Dendritic cell treated with granulocyte-macrophage colony-stimulating factor and Interleukin-4, amounts not matched to agents 40 ng/mL and 50 ng/mL, for 4 days (primary cell): ENCODE results near the gene PIK3R1.
"Not testable (repeated sequence)": the region's sequence is repeated elsewhere in the genome, so short reads cannot be mapped to it uniquely, and the experiment has no call there.

Source experiments
- H3K27ac Mint-ChIP-seq: one replicate; pipeline ENCODE4 v1.8.0; 2022; ENCODE audit warnings: mild to moderate bottlenecking, mixed read lengths
- H3K27me3 Mint-ChIP-seq: one replicate; pipeline ENCODE4 v1.8.0; 2022; ENCODE audit warnings: mild to moderate bottlenecking, mixed read lengths
- H3K36me3 Mint-ChIP-seq: one replicate; pipeline ENCODE4 v1.8.0; 2022; ENCODE audit warnings: low read depth, mixed read lengths
- H3K4me1 Mint-ChIP-seq: one replicate; pipeline ENCODE4 v1.8.0; 2022; ENCODE audit warnings: low read depth, mixed read lengths
- H3K4me3 Mint-ChIP-seq: one replicate; pipeline ENCODE4 v1.8.0; 2022; ENCODE audit warnings: mild to moderate bottlenecking, moderate library complexity, mixed read lengths
- H3K9me3 Mint-ChIP-seq: one replicate; pipeline ENCODE4 v1.8.0; 2022; ENCODE audit warnings: mixed read lengths
- intact Hi-C: fragments of 100-400 bp; cut with micrococcal nuclease; formaldehyde crosslinking; loops from one replicate; pipeline ENCODE4 v1.15.0; 2022

The PIK3R1 gene

GRCh38 chr5:68182534-68182933, 33.0 kb upstream of the PIK3R1 start:
- H3K36me3 Mint-ChIP-seq = no peaks in the 10 kb centered on the region
- peaks cover 15% of the 10 kb centered on the region for H3K4me1 Mint-ChIP-seq
- intact Hi-C loops = no loop called here
- no peak overlapping the region for H3K4me3 Mint-ChIP-seq
- H3K27me3 Mint-ChIP-seq = peaks cover 2% of the 10 kb centered on the region
- H3K9me3 Mint-ChIP-seq = no peaks in the 10 kb centered on the region
- H3K27ac Mint-ChIP-seq = peak overlapping the region; percentile 48

- H3K4me3 Mint-ChIP-seq = no peak overlapping the region
- intact Hi-C loops = no loop called here
- no peak overlapping the region for H3K27ac Mint-ChIP-seq
- H3K9me3 Mint-ChIP-seq = no peaks in the 10 kb centered on the region
- H3K4me1 Mint-ChIP-seq = peaks cover 7% of the 10 kb centered on the region
- H3K27me3 Mint-ChIP-seq = peaks cover 3% of the 10 kb centered on the region
- H3K36me3 Mint-ChIP-seq = no peaks in the 10 kb centered on the region
Observed at GRCh38 chr5:68187268-68188055, 28.1 kb upstream of the PIK3R1 start.

DNA sequence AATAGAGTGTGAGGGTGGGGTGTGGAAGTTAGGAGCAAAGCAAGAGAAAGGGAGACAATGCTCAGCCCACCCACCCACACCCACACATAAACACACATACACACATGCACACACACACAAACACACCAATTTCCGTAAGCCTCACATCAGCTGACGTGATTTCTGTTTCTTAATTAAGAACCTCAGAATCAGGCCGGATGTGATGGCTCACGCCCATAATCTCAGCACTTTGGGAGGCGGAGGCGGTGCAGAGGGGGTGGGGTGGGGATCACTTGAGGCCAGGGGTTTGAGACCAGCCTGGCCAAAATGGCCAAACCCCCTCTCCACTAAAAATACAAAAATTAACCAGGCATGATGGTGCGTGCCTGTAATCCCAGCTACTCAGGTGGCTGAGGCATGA, 26.4 kb upstream of the PIK3R1 start:
- Mint-ChIP-seq H3K27me3 (peaks cover 3% of the 10 kb centered on the region), H3K36me3 (no peaks in the 10 kb centered on the region), H3K4me3 (no peak overlapping the region), H3K9me3 (no peaks in the 10 kb centered on the region), H3K4me1 (peaks cover 21% of the 10 kb centered on the region), H3K27ac (no peak overlapping the region)
- intact Hi-C loops = no loop called here

- Mint-ChIP-seq H3K27ac (peak overlapping the region; percentile 5), H3K4me1 (peaks cover 26% of the 10 kb centered on the region), H3K36me3 (no peaks in the 10 kb centered on the region), H3K9me3 (no peaks in the 10 kb centered on the region), H3K27me3 (peaks cover 3% of the 10 kb centered on the region), H3K4me3 (no peak overlapping the region)
- intact Hi-C loops = no loop called here
Observed at GRCh38 chr5:68189613-68190012, 25.9 kb upstream of the PIK3R1 start.

DNA sequence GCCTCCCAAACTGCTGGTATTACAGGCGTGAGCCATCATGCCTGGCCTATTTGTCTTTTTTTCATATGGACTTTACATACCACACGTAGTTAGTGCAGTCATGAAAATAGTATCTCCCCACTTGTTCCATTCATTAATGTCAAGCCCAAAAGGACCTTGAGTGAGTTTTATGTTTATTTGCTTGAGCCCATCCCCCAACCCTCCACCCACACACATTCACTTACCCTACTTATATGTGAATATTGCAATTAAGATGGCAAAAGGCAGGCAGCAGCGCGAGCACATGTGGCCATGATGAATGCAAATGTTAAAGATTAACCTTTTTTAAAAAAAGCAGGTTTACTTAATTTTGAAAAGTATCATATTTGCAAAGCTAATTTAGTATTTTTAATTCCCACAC, 24.9 kb upstream of the PIK3R1 start:
- peaks cover 3% of the 10 kb centered on the region for H3K27me3 Mint-ChIP-seq
- H3K4me3 Mint-ChIP-seq = no peak overlapping the region
- no peaks in the 10 kb centered on the region for H3K9me3 Mint-ChIP-seq
- H3K27ac Mint-ChIP-seq = no peak overlapping the region
- no peaks in the 10 kb centered on the region for H3K36me3 Mint-ChIP-seq
- intact Hi-C loops = no loop called here
- peaks cover 26% of the 10 kb centered on the region for H3K4me1 Mint-ChIP-seq

DNA sequence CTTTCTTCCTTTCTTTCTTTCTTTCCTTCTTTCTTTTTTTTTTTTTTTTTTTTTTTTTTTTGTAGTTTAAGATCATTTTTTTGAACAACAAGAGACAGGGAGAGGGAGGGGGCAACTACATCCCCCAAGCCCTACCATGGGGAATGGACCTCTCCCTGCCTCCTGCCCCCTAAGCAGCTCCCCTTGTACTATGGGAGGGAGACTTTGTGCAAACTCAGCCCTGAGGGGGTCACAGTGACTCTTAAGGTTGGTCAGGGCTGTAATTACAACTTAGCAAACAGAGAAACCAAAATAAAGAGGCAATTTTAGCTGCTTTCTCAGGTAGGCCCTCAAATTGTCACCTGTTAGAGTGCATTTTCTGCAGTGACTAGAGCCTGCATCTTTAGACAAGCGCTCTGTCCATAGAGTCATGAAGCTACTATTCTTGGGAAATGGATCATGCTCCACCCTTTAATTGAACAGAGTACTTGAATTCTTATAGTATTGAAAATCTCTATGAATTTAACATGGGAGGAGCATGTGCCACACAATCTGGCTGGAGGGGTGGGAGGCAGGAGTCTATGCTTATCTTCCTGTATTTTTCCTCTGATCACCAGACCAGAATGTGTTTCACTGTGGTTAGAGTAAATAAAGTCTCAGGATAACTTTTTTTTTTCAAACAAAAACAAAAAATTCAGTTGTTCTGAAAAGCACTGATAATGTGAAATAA, 24.3 kb upstream of the PIK3R1 start:
- no peaks in the 10 kb centered on the region for H3K36me3 Mint-ChIP-seq
- H3K27ac Mint-ChIP-seq = no peak overlapping the region
- no peaks in the 10 kb centered on the region for H3K9me3 Mint-ChIP-seq
- H3K4me1 Mint-ChIP-seq = peaks cover 31% of the 10 kb centered on the region
- H3K4me3 Mint-ChIP-seq = no peak overlapping the region
- H3K27me3 Mint-ChIP-seq = peaks cover 3% of the 10 kb centered on the region
- intact Hi-C loops = no loop called here

GRCh38 chr5:68192679-68193060, 22.9 kb upstream of the PIK3R1 start:
- Mint-ChIP-seq H3K27ac (peak overlapping the region; percentile 41), H3K27me3 (peaks cover under 1% of the 10 kb centered on the region)
- intact Hi-C loops = no loop called here

DNA sequence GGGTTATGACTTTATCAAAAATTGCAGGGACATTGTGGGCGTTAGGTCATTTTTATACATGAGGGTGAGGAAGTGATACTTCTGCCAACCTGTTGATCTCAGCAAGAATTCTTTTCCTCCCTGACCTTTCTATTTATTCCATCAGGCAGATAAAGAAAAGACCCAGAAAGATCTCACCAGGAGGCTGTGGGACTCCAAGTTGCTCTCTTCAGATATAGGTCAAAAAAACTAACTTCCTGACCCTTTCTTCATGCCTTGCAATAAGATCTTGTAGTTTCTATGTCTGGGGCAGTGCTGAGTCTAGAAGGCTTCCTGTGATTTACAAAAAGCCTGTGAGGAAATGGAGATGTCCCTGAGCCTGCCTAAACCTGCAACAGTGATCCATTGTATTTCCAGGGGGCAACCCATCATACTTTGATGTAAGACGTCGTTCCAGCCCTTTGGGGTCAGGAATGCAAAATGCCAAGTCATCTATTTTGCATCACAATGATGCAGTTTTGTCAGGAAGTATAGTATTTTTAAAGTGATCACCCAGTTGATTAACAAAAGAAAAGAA, 22.0 kb upstream of the PIK3R1 start:
- Mint-ChIP-seq H3K36me3 (no peaks in the 10 kb centered on the region), H3K4me1 (peaks cover 48% of the 10 kb centered on the region), H3K9me3 (no peaks in the 10 kb centered on the region), H3K4me3 (no peak overlapping the region), H3K27me3 (no peaks in the 10 kb centered on the region), H3K27ac (peak overlapping the region; percentile 65)
- intact Hi-C loops = no loop called here

More at GRCh38 chr5:68192679-68193060, 22.9 kb upstream of the PIK3R1 start:
- H3K4me3 Mint-ChIP-seq = no peak overlapping the region
- peaks cover 44% of the 10 kb centered on the region for H3K4me1 Mint-ChIP-seq
- H3K9me3 Mint-ChIP-seq = no peaks in the 10 kb centered on the region
- H3K36me3 Mint-ChIP-seq = no peaks in the 10 kb centered on the region

DNA sequence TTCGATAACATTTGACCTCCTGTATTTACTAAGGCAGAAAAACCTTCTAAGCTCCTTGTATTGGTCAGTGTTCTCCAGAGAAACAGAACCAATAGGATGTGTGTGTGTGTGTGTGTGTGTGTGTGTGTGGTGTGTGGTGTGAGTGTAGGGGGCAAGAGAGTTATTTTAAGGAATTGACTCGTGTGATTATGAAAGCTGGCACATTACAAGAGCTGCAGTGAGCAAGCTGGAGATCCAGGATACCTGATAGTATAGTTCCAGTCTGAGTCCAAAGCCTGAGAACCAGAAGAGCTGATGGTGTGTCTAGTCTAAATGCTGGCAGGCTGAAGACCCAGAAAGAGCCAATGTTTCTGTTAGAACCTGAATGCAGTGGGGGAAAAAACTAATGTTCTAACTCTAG, 21.2 kb upstream of the PIK3R1 start:
- no peaks in the 10 kb centered on the region for H3K36me3 Mint-ChIP-seq
- H3K9me3 Mint-ChIP-seq = no peaks in the 10 kb centered on the region
- H3K4me3 Mint-ChIP-seq = no peak overlapping the region
- intact Hi-C loops = no loop called here
- no peaks in the 10 kb centered on the region for H3K27me3 Mint-ChIP-seq
- peaks cover 53% of the 10 kb centered on the region for H3K4me1 Mint-ChIP-seq
- peak overlapping the region; percentile 65 for H3K27ac Mint-ChIP-seq

GRCh38 chr5:68195137-68195536, 20.4 kb upstream of the PIK3R1 start:
- intact Hi-C loops = no loop called here
- Mint-ChIP-seq H3K36me3 (no peaks in the 10 kb centered on the region), H3K4me3 (no peak overlapping the region), H3K27ac (no peak overlapping the region), H3K4me1 (peaks cover 53% of the 10 kb centered on the region), H3K9me3 (no peaks in the 10 kb centered on the region), H3K27me3 (no peaks in the 10 kb centered on the region)

GRCh38 chr5:68196876-68197275, 18.7 kb upstream of the PIK3R1 start:
- Mint-ChIP-seq H3K27me3 (no peaks in the 10 kb centered on the region), H3K27ac (peak overlapping the region; percentile 70), H3K4me1 (peaks cover 53% of the 10 kb centered on the region), H3K9me3 (no peaks in the 10 kb centered on the region), H3K36me3 (no peaks in the 10 kb centered on the region), H3K4me3 (no peak overlapping the region)
- intact Hi-C loops = loop anchor here (1.0 to 2.0 kb wide), 2 partner anchors 18 to 155 kb away; partner anchors contain the start of gene PIK3R1

DNA sequence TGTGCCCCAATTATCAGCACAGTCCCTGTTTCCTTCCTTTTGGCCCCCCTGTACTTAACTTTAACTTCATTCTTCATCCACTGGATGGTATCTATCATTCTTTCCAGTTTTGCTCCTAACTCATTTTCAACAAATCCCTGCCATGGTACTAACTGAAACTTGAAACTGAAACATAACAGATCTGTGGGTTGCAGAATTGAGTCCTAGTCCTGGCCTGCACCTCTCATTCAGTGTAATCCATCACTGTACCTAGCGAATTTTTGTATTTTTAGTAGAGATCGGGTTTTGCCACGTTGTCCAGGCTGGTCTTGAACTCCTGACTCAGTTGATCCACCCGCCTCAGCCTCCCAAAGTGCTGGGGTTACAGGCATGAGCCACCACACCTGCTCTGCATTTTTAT, 15.3 kb upstream of the PIK3R1 start:
- no peak overlapping the region for H3K27ac Mint-ChIP-seq

DNA sequence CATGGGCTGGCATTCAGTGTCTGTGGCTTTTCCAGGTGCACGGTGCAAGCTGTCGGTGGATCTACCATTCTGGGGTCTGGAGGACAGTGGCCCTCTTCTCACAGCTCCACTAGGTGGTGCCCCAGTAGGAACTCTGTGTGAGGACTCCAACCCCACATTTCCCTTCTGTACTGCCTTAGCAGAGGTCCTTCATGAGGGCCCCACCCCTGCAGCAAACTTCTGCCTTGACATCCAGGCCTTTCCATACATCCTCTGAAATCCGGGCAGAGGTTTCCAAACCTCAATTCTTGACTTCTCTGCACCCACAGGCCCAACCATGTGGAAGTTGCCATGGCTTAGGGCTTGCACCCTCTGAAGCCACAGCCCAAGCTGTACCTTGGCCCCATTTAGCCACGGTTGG, 4.9 kb upstream of the PIK3R1 start:
- H3K4me3 Mint-ChIP-seq, H3K27ac Mint-ChIP-seq, H3K27me3 Mint-ChIP-seq, H3K4me1 Mint-ChIP-seq, intact Hi-C loops: not testable (repeated sequence)
- peaks cover 25% of the 10 kb centered on the region for H3K9me3 Mint-ChIP-seq
- H3K36me3 Mint-ChIP-seq = peaks cover 22% of the 10 kb centered on the region

More for the DNA sequence above, 15.3 kb upstream of the PIK3R1 start:
- Mint-ChIP-seq H3K36me3 (no peaks in the 10 kb centered on the region), H3K4me3 (no peak overlapping the region), H3K27me3 (peaks cover 2% of the 10 kb centered on the region), H3K9me3 (no peaks in the 10 kb centered on the region), H3K4me1 (peaks cover 27% of the 10 kb centered on the region)
- intact Hi-C loops = no loop called here

DNA sequence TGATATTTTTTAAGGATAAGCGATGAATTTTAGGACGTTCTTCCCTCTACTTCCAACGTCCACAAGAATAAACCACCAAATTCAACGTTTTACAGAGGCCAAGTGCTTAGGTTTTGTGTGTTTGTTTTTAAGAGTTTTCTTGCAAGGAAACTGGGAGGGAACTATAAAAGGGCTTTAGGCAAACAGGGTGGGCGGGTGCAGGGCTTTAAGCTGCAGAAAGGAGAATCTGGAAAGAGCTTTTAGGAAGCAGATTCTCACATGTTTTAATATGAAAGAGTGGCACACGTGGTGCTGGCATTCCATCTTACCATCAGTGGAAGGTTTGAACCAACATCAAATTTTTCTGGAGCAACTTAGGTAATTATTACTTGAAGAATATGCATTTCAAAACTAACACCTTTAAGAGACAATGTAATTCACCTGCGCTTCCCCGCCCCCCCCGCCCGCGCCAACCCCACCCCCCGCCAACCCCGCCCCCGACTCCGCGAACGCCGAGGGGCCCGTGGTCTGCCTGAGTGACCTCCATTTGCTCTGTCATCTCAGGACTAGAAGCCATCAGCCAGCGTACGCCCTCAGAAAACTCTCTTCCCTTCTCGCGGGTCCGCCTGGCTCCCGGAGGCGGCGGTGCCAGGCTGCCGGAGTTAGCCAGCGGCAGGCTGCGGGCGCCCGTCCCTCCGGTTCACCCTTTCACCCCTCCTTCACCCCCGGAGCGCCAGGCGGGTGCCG, 911 bp upstream of the PIK3R1 start:
- H3K9me3 Mint-ChIP-seq = peaks cover 24% of the 10 kb centered on the region
- H3K4me1 Mint-ChIP-seq = peaks cover 37% of the 10 kb centered on the region
- H3K27ac Mint-ChIP-seq = peak overlapping the region; percentile 97
- peak overlapping the region; percentile 94 for H3K4me3 Mint-ChIP-seq
- peaks cover 47% of the 10 kb centered on the region for H3K36me3 Mint-ChIP-seq
- H3K27me3 Mint-ChIP-seq = no peaks in the 10 kb centered on the region
- intact Hi-C loops = loop anchor here (2.0 to 5.0 kb wide), 3 partner anchors 18 to 237 kb away; no protein-coding TSS in a partner anchor
